Endothelial cell of umbilical vein (primary cell): Measurements from ENCODE around the gene ZSCAN12. TPM values are rescaled to one million over a fixed set of nuclear protein-coding genes. Genes with fewer than 3 reads are reported as not detected.

Experiments used
- BruUV-seq: library from RNA; stranded (reverse); fragments of 400-500 nt; replicated peaks from 2 replicates; lab custom pipeline; 2021; lab: Mats Ljungman, UMichigan
- CTCF ChIA-PET: fragments of 300-600, 350-600 bp; sonication (Branson Sonifier 250); formaldehyde crosslinking; loops from one replicate; lab custom pipeline; 2021; ENCODE audit warnings: antibody characterized with exemption, inconsistent platforms; lab: Charles Lee
- POLR2A ChIA-PET: fragments of 300-600, 350-600 bp; sonication (Branson Sonifier 250); formaldehyde crosslinking; loops from one replicate; lab custom pipeline; 2021; ENCODE audit warnings: antibody characterized with exemption, inconsistent platforms; lab: Charles Lee
- DNase-seq: peaks from one replicate; pipeline ENCODE4 v3.0.0-alpha.2; 2011; ENCODE audit warnings: low read depth, low spot score
- FAIRE-seq: peaks from 2 replicates; lab custom pipeline; 2011; peaks lifted over from hg19 to GRCh38; lab: Jason Lieb, UNC
- H2AFZ ChIP-seq: 2 replicates; pipeline ENCODE4 v1.6.0; 2012; ENCODE audit warnings: low read depth, low read length, control low read depth, inconsistent platforms
- H3K27ac ChIP-seq: 2 replicates; pipeline ENCODE4 v1.5.1; 2011; ENCODE audit warnings: low read depth, mild to moderate bottlenecking, control low read depth, low read length, moderate library complexity; ENCODE audit not compliant: insufficient read depth
- H3K27me3 ChIP-seq, 2 experiments: 2 replicates each; pipeline versions ENCODE4 v1.6.0 to v1.6.1; 2011; ENCODE audit warnings: low read length in 2 of 2, mixed read lengths in 1 of 2; ENCODE audit not compliant: control insufficient read depth in 2 of 2, insufficient read depth in 2 of 2
- H3K36me3 ChIP-seq, 2 experiments: 2 replicates in 1 of 2; 3 replicates in 1 of 2; pipeline ENCODE4 v1.5.1; 2011; ENCODE audit warnings: low read length in 2 of 2, mild to moderate bottlenecking in 1 of 2, moderate library complexity in 1 of 2; ENCODE audit not compliant: control insufficient read depth in 2 of 2, insufficient read depth in 2 of 2; ENCODE audit errors: extremely low read depth in 1 of 2
- H3K4me1 ChIP-seq: 3 replicates; pipeline ENCODE4 v1.5.1; 2011; ENCODE audit warnings: mild to moderate bottlenecking, low read length; ENCODE audit not compliant: control insufficient read depth, insufficient read depth; ENCODE audit errors: extremely low read depth
- H3K4me2 ChIP-seq: 2 replicates; pipeline ENCODE4 v1.6.1; 2011; ENCODE audit warnings: low read length, control low read depth, mixed read lengths; ENCODE audit not compliant: insufficient read depth
- H3K4me3 ChIP-seq, 3 experiments: fragments of 200-600 bp in 1 of 3; sonication (generic), shearing (Covaris generic) in 1 of 3; replicated peaks in 1 of 3; 2 replicates each; pipeline ENCODE4 v1.5.1; 2011 to 2016; ENCODE audit warnings: control low read depth in 3 of 3, low read length in 3 of 3, mild to moderate bottlenecking in 2 of 3, inconsistent platforms in 1 of 3, low read depth in 1 of 3, moderate library complexity in 1 of 3; ENCODE audit not compliant: insufficient read depth in 1 of 3
- H3K79me2 ChIP-seq: 2 replicates; pipeline ENCODE4 v1.6.0; 2012; ENCODE audit warnings: low read length, inconsistent platforms; ENCODE audit not compliant: control insufficient read depth, insufficient read depth
- H3K9ac ChIP-seq: replicated peaks from 2 replicates; pipeline ENCODE3; 2011; ENCODE audit warnings: low read length, control low read depth; ENCODE audit not compliant: insufficient read depth; ENCODE audit errors: extremely low read depth
- H3K9me1 ChIP-seq: replicated peaks from 3 replicates; pipeline ENCODE4 v1.6.0; 2011; ENCODE audit warnings: mild to moderate bottlenecking, low read length; ENCODE audit not compliant: control insufficient read depth, insufficient read depth; ENCODE audit errors: extremely low read depth
- H3K9me3 ChIP-seq: replicated peaks from 2 replicates; pipeline ENCODE4 v1.5.1; 2012; ENCODE audit warnings: low read length, inconsistent platforms; ENCODE audit not compliant: control insufficient read depth, insufficient read depth
- H4K20me1 ChIP-seq: replicated peaks from 2 replicates; pipeline ENCODE3; 2011; ENCODE audit warnings: mild to moderate bottlenecking, low read length; ENCODE audit not compliant: control insufficient read depth, insufficient read depth; ENCODE audit errors: extremely low read depth
- CTCF ChIP-seq, 2 donors: IDR thresholded peaks; 1 replicate in 1 of 2; 2 replicates in 1 of 2; pipeline ENCODE4 v1.5.1; 2011; ENCODE audit warnings: low read length in 2 of 2, mild to moderate bottlenecking in 2 of 2, moderate library complexity in 2 of 2, control low read depth in 1 of 2, inconsistent platforms in 1 of 2, low read depth in 1 of 2; ENCODE audit not compliant: insufficient read depth in 1 of 2; ENCODE audit errors: extremely low read depth in 1 of 2
- EZH2 ChIP-seq: IDR thresholded peaks from 2 replicates; pipeline ENCODE4 v1.6.1; 2012; ENCODE audit warnings: borderline replicate concordance, low read depth, mild to moderate bottlenecking, moderate library complexity, low read length, inconsistent platforms; ENCODE audit not compliant: severe bottlenecking
- FOS ChIP-seq: IDR thresholded peaks from 2 replicates; pipeline ENCODE4 v1.6.1; 2011; ENCODE audit warnings: mild to moderate bottlenecking, low read length, moderate library complexity, borderline replicate concordance; ENCODE audit not compliant: insufficient read depth
- GATA2 ChIP-seq: IDR thresholded peaks from 2 replicates; pipeline ENCODE4 v1.7.0; 2011; ENCODE audit warnings: low read depth, mild to moderate bottlenecking, moderate library complexity, mixed read lengths, low read length; ENCODE audit not compliant: insufficient read length, insufficient read depth
- JUN ChIP-seq: IDR thresholded peaks from 2 replicates; pipeline ENCODE4 v1.6.1; 2011; ENCODE audit warnings: borderline replicate concordance, low read depth; ENCODE audit not compliant: insufficient read length, insufficient read depth
- MAX ChIP-seq: IDR thresholded peaks from 2 replicates; pipeline ENCODE4 v1.6.1; 2011; ENCODE audit not compliant: insufficient read depth, insufficient read length
- MYC ChIP-seq: IDR thresholded peaks from one replicate; pipeline ENCODE4 v1.6.1; 2011; ENCODE audit warnings: mild to moderate bottlenecking, low read depth, low read length
- POLR2A ChIP-seq: IDR thresholded peaks from 2 replicates; pipeline ENCODE4 v1.6.1; 2012; ENCODE audit warnings: low read depth, mild to moderate bottlenecking, control low read depth, low read length
- POLR2AphosphoS5 ChIP-seq: IDR thresholded peaks from 2 replicates; pipeline ENCODE4 v1.6.1; 2012; ENCODE audit warnings: low read depth, mild to moderate bottlenecking, control low read depth, low read length, moderate library complexity; ENCODE audit not compliant: insufficient read depth
- dilution Hi-C: fragments of 300-500 bp; cut with MboI; formaldehyde crosslinking; loops from one replicate; pipeline ENCODE4 v1.15.0; 2019; ENCODE audit warnings: low sequenced_read_pairs; ENCODE audit not compliant: extremely low pct_ligation_motif_present
- intact Hi-C: fragments of 100-400 bp; cut with micrococcal nuclease; formaldehyde crosslinking; loops from one replicate; pipeline ENCODE4 v1.10.0; 2022
- polyA plus RNA-seq, 4 experiments: library from polyadenylated mRNA; depleted of rRNA in 3 of 4; stranded (reverse) in 3 of 4; unstranded in 1 of 4; fragments of >200 nt; gene quantifications; 2 replicates each; pipeline versions ENCODE4 v1.2.1 to v1.2.3, GENCODE V29; 2011 to 2012; ENCODE audit warnings: missing spikeins in 1 of 4
- total RNA-seq: library from RNA; stranded (reverse); gene quantifications from 2 replicates; pipeline ENCODE4 v1.2.3, GENCODE V29; 2021

Gene ZSCAN12
- total and polyA plus RNA-seq, 2 donors (not counting 3 experiments of a cell fraction or from before 2014, with no cell fraction given), result 1.3 to 4.4 TPM

DNA sequence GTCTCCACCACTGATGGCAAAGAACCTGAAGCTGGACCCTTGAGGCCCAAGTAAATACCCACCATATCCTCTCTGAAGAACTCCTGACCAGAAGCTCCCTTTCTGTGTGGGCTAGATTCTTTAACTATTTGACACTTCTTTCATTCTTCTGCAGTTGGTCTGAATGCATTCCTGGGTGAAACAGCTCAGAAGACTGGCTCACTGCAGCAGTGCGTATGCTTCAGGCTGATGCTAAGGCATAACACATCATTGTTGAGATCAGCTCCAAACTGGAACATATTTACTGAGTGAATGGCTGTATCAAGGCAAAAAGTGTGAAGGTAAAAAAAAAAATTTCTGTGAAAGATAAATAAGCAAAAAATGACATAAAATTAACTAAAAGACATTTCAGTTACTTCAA is 24.0 kb upstream of the ZSCAN12 start:
- no TSS peak for BruUV-seq
- no peak overlapping the region for H3K4me3 ChIP-seq
- intact Hi-C loops (no loop called here), dilution Hi-C loops (no loop called here)
- TF ChIP-seq POLR2A, result no peak
- TF ChIP-seq JUN, result no peak
- TF ChIP-seq GATA2, result no peak
- no peak for TF ChIP-seq POLR2AphosphoS5
- no peak for TF ChIP-seq FOS
- TF ChIP-seq EZH2, result no peak
- TF ChIP-seq MAX, result no peak
- TF ChIP-seq CTCF (IDR thresholded peaks at IDR 0.05; ENCODE audit: extremely low read depth in 1 of 2, insufficient read depth in 1 of 2, low read depth in 1 of 2, low read length in 2 of 2), result no peak
- no peak for TF ChIP-seq MYC
- H3K9me3 ChIP-seq, result no peaks in the 10 kb centered on the region
- H3K9ac ChIP-seq, result no peak overlapping the region
- no peaks in the 10 kb centered on the region for H4K20me1 ChIP-seq
- H3K27me3 ChIP-seq, result peaks cover 0 to 3% of the 10 kb centered on the region in 2 experiments
- H3K27ac ChIP-seq, result no peak overlapping the region
- no peak overlapping the region for H2AFZ ChIP-seq
- H3K79me2 ChIP-seq, result no peaks in the 10 kb centered on the region
- ChIA-PET POLR2A (no interaction called here), CTCF (interaction anchor here (1.2 kb wide), 1 partner anchor 21 kb away, joined by 3 read pairs; no protein-coding TSS in a partner anchor)
- no peak overlapping the region for H3K4me2 ChIP-seq
- no peaks in the 10 kb centered on the region for H3K36me3 ChIP-seq
- FAIRE-seq, result no peak
- H3K9me1 ChIP-seq, result no peaks in the 10 kb centered on the region
- DNase-seq, result no peak
- H3K4me1 ChIP-seq, result no peaks in the 10 kb centered on the region
